KMS-11 (cell line): ENCODE measurements around the gene OR52N5.

Source experiments
- H2AFZ ChIP-seq: fragments of 200-600 bp; sonication (generic); 2 replicates; pipeline ENCODE4 v1.6.1; 2016; ENCODE audit warnings: antibody characterized with exemption, mixed run types, low read depth
- H3K27ac ChIP-seq: fragments of 200-600 bp; sonication (generic); 2 replicates; pipeline ENCODE4 v1.6.1; 2016; ENCODE audit warnings: mild to moderate bottlenecking, mixed run types
- H3K27me3 ChIP-seq: fragments of 200-600 bp; sonication (generic); 2 replicates; pipeline ENCODE4 v1.6.1; 2017; ENCODE audit warnings: mild to moderate bottlenecking, low read depth, mixed run types, moderate library complexity; ENCODE audit not compliant: insufficient read depth
- H3K36me3 ChIP-seq: fragments of 200-600 bp; sonication (generic); 2 replicates; pipeline ENCODE4 v1.6.1; 2017; ENCODE audit warnings: mild to moderate bottlenecking, mixed run types; ENCODE audit not compliant: insufficient read depth
- H3K4me1 ChIP-seq: fragments of 200-600 bp; sonication (generic); 2 replicates; pipeline ENCODE4 v1.6.1; 2016; ENCODE audit warnings: mild to moderate bottlenecking, low read depth, mixed run types; ENCODE audit not compliant: poor library complexity, severe bottlenecking
- H3K4me2 ChIP-seq: fragments of 200-600 bp; sonication (generic); 2 replicates; pipeline ENCODE4 v1.7.0; 2016; ENCODE audit warnings: mild to moderate bottlenecking, mixed run types
- H3K4me3 ChIP-seq: fragments of 200-600 bp; sonication (generic); IDR thresholded peaks from 2 replicates; pipeline ENCODE4 v1.6.1; 2017; ENCODE audit warnings: low read depth, low read length, mixed read lengths; ENCODE audit not compliant: insufficient read depth
- H3K79me2 ChIP-seq: fragments of 200-600 bp; sonication (generic); 2 replicates; pipeline ENCODE4 v1.6.1; 2016; ENCODE audit warnings: low read depth, mixed run types; ENCODE audit not compliant: insufficient read depth
- H3K9ac ChIP-seq: fragments of 200-600 bp; sonication (generic); 2 replicates; pipeline ENCODE4 v1.6.1; 2016; ENCODE audit warnings: mild to moderate bottlenecking, mixed run types
- H4K20me1 ChIP-seq: fragments of 200-600 bp; sonication (generic); 2 replicates; pipeline ENCODE4 v1.6.1; 2016; ENCODE audit warnings: mild to moderate bottlenecking, mixed run types; ENCODE audit not compliant: insufficient read depth
- TF ChIP-seq, protein P1 (sequence below): fragments of 200-600 bp; sonication (generic); conservative IDR thresholded peaks from 2 replicates; pipeline ENCODE4 v1.6.1; 2017; ENCODE audit warnings: low read depth, mild to moderate bottlenecking, antibody characterized with exemption, low read length, moderate library complexity, mixed read lengths

OR52N5 gene

GRCh38 chr11:5783255-5783654 is at the start of gene OR52N5:
OR52N5 (minus strand) TSS chr11:5783355; CDS start chr11:5778634, 4,721 bp downstream.
- H3K9ac ChIP-seq = no peak within 1 kb of the TSS
- H3K79me2 ChIP-seq = no peaks in the 10 kb centered on the region
- no peaks in the 10 kb centered on the region for H3K4me1 ChIP-seq

DNA sequence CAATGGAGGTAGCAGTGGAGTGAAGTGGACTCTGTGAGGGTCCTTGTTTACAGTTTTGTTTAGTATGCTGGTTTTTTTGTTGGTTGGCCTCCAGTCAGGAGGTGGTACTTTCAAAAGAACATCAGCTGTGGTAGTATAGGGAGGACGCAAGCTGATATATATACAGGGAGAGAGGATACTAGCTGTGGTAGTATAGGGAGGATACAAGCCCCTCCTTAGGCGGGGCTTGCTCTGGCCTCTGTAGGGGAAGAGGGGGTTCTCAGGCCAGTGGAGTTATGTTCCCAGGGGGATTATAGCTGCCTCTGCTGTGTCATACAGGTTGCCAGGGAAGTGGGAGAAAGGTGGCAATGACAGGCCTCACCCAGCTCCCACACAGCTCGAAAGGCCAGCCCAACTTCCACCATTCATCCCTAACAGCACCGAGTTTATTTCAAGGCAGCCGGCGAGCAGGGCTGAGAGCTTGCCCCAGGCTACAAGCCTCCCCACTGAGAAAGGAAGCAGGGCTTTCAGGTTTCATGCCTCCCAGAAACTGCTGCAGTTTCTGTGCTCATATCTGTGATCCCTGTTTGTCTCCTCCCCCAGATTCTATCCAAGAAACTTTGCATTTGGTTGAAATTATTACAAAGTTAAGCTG is 48.2 kb upstream of the OR52N5 start:
- Histone ChIP-seq H3K4me3 (no peak overlapping the region), H4K20me1 (no peaks in the 10 kb centered on the region), H3K9ac (no peak overlapping the region), H3K4me1 (no peaks in the 10 kb centered on the region), H2AFZ (no peak overlapping the region), H3K27ac (no peak overlapping the region), H3K79me2 (no peaks in the 10 kb centered on the region), H3K4me2 (no peak overlapping the region), H3K36me3 (no peaks in the 10 kb centered on the region), H3K27me3 (no peaks in the 10 kb centered on the region)
- TF ChIP-seq, protein P1, sequence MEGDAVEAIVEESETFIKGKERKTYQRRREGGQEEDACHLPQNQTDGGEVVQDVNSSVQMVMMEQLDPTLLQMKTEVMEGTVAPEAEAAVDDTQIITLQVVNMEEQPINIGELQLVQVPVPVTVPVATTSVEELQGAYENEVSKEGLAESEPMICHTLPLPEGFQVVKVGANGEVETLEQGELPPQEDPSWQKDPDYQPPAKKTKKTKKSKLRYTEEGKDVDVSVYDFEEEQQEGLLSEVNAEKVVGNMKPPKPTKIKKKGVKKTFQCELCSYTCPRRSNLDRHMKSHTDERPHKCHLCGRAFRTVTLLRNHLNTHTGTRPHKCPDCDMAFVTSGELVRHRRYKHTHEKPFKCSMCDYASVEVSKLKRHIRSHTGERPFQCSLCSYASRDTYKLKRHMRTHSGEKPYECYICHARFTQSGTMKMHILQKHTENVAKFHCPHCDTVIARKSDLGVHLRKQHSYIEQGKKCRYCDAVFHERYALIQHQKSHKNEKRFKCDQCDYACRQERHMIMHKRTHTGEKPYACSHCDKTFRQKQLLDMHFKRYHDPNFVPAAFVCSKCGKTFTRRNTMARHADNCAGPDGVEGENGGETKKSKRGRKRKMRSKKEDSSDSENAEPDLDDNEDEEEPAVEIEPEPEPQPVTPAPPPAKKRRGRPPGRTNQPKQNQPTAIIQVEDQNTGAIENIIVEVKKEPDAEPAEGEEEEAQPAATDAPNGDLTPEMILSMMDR = no peak

More at GRCh38 chr11:5783255-5783654, at the start of gene OR52N5:
- Histone ChIP-seq H3K4me2 (no peak within 1 kb of the TSS), H3K4me3 (no peak within 1 kb of the TSS), H2AFZ (no peak within 1 kb of the TSS), H4K20me1 (no peaks in the 10 kb centered on the region), H3K27me3 (no peaks in the 10 kb centered on the region), H3K36me3 (no peaks in the 10 kb centered on the region), H3K27ac (no peak within 1 kb of the TSS)
- TF ChIP-seq, protein P1 = no peak

DNA sequence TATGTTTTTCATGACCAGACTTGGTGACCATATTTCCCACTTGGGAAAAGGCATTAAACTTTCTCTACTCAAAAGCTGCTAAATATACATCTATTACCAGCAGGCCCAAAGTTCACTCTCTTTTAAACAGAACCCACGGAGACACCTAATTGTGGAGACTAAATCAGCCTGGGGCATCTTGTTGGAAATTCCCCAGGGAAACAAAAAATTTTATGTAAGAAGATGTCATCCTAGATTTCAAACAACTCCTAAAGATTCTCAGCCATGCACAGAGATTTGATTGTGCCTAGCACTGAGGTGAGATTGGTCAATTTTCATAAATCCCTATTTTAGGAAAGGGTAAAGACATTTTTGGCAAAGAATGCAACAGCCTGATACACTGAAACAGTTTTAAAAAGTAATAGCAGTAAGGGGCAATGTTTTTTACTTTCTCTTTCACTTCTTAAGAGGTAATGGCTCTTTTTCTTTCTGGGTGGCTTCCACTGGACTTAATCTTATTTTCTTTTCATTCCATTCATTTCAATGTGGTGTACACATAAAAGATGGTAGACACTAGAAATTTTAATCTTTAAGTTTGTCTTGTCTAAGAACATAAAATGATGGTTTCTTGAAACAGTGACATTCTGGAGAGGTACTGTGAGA is 35.2 kb upstream of the OR52N5 start:
- Histone ChIP-seq H4K20me1 (no peaks in the 10 kb centered on the region), H3K4me2 (peak overlapping the region; percentile 86), H3K4me3 (no peak overlapping the region), H3K36me3 (no peaks in the 10 kb centered on the region), H3K27me3 (no peaks in the 10 kb centered on the region), H3K9ac (peak overlapping the region; percentile 33; the same call in 1 of the 2 replicates), H3K79me2 (no peaks in the 10 kb centered on the region), H3K4me1 (peaks cover 13% of the 10 kb centered on the region), H3K27ac (0 out of 2 replicates have a peak overlapping the region, but pooled peaks have one; percentile 6), H2AFZ (peak overlapping the region; percentile 92)
- TF ChIP-seq, protein P1 = no peak

DNA sequence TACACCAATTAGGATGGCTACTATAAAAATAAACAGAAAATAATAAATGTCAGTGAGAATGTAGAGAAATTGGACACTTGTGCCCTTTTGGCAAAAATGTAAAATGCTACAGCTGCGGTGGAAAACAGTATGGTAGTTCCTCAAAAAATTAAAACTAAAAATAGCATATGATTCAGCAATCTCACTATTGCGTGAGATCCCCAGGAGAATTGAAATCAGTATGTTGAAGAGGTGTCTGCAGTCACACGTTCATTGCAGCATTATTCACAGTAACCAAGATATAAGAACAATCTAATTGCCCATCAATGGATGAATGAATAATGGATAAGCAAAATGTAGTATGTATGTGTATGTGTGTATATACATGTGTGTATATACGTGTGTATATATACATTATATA is 32.4 kb upstream of the OR52N5 start:
- Histone ChIP-seq H3K79me2 (no peaks in the 10 kb centered on the region), H3K9ac (no peak overlapping the region), H3K36me3 (no peaks in the 10 kb centered on the region), H3K4me1 (peaks cover 13% of the 10 kb centered on the region), H3K4me3 (no peak overlapping the region), H4K20me1 (no peaks in the 10 kb centered on the region), H3K27ac (no peak overlapping the region), H3K4me2 (no peak overlapping the region), H2AFZ (no peak overlapping the region), H3K27me3 (no peaks in the 10 kb centered on the region)
- TF ChIP-seq, protein P1 = no peak
